IMR-90 (cell line): ENCODE results near the gene ALKAL2. TPM values are rescaled to one million over a fixed set of nuclear protein-coding genes. Genes with fewer than 3 reads are reported as not detected.

Source experiments
- ATAC-seq: fragments of 200-7000 bp; cut with Tn5 transposase; 2 replicates; pipeline ENCODE4 v1.9.1; 2020; ENCODE audit warnings: low read depth, mild to moderate bottlenecking, moderate library complexity
- BruUV-seq: library from RNA; stranded (reverse); fragments of 400-500 nt; replicated peaks from 2 replicates; lab custom pipeline; 2021; lab: Mats Ljungman, UMichigan
- CTCF ChIA-PET: fragments of 300-600 bp; formaldehyde crosslinking; extraction: SDS; loops from one replicate; lab custom pipeline; 2021; ENCODE audit warnings: antibody characterized with exemption; lab: Yijun Ruan, JAX
- POLR2A ChIA-PET: fragments of 300-600 bp; sonication (Branson Sonifier 250); formaldehyde crosslinking; loops from one replicate; lab custom pipeline; 2022; ENCODE audit warnings: antibody characterized with exemption; ENCODE audit not compliant: unreplicated experiment; lab: Charles Lee
- DNase-seq: peaks from one replicate; pipeline ENCODE4 v3.0.0; 2013
- H2AFZ ChIP-seq: replicated peaks from 2 replicates; pipeline ENCODE3; 2013; ENCODE audit warnings: low read length, mild to moderate bottlenecking; ENCODE audit not compliant: poor library complexity
- H2AK5ac ChIP-seq: 2 replicates; pipeline ENCODE4 v1.6.1; 2013; ENCODE audit warnings: low read depth, low read length, inconsistent platforms
- H2AK9ac ChIP-seq: replicated peaks from 2 replicates; pipeline ENCODE3; 2013; ENCODE audit warnings: mild to moderate bottlenecking, low read depth, low read length, moderate library complexity; ENCODE audit not compliant: poor library complexity
- H2BK120ac ChIP-seq: 2 replicates; pipeline ENCODE4 v1.6.1; 2013; ENCODE audit warnings: low read depth, low read length, inconsistent platforms
- H2BK15ac ChIP-seq: 3 replicates; pipeline ENCODE4 v1.6.1; 2013; ENCODE audit warnings: low read depth, low read length, inconsistent platforms
- H2BK20ac ChIP-seq: 2 replicates; pipeline ENCODE4 v1.6.1; 2013; ENCODE audit warnings: low read depth, mild to moderate bottlenecking, inconsistent platforms, low read length, moderate library complexity
- H2BK5ac ChIP-seq: 2 replicates; pipeline ENCODE4 v1.6.1; 2013; ENCODE audit warnings: mild to moderate bottlenecking, low read depth, low read length, inconsistent platforms; ENCODE audit not compliant: poor library complexity, severe bottlenecking
- H3K14ac ChIP-seq: replicated peaks from 2 replicates; pipeline ENCODE4 v1.6.1; 2013; ENCODE audit warnings: low read depth, low read length, inconsistent platforms
- H3K18ac ChIP-seq: 2 replicates; pipeline ENCODE4 v1.6.1; 2013; ENCODE audit warnings: low read depth, low read length, control low read depth
- H3K23ac ChIP-seq: 2 replicates; pipeline ENCODE4 v1.6.1; 2013; ENCODE audit warnings: low read depth, low read length, inconsistent platforms
- H3K27ac ChIP-seq: 2 replicates; pipeline ENCODE4 v1.5.1; 2013; ENCODE audit warnings: mild to moderate bottlenecking, control low read depth, low read length; ENCODE audit not compliant: insufficient read depth
- H3K27me3 ChIP-seq: 2 replicates; pipeline ENCODE4 v1.6.1; 2013; ENCODE audit warnings: low read length; ENCODE audit not compliant: control insufficient read depth, insufficient read depth
- H3K36me3 ChIP-seq: 2 replicates; pipeline ENCODE4 v1.6.1; 2013; ENCODE audit warnings: low read length, mixed read lengths; ENCODE audit not compliant: control insufficient read depth, insufficient read depth
- H3K4ac ChIP-seq: 2 replicates; pipeline ENCODE4 v1.6.1; 2013; ENCODE audit warnings: low read depth, low read length, inconsistent platforms
- H3K4me1 ChIP-seq: 2 replicates; pipeline ENCODE4 v1.6.1; 2013; ENCODE audit warnings: low read length, mixed read lengths; ENCODE audit not compliant: control insufficient read depth, insufficient read depth
- H3K4me2 ChIP-seq: 2 replicates; pipeline ENCODE4 v1.6.1; 2013; ENCODE audit warnings: low read depth, mild to moderate bottlenecking, control low read depth, low read length, moderate library complexity
- H3K4me3 ChIP-seq: 2 replicates; pipeline ENCODE4 v1.5.1; 2013; ENCODE audit warnings: low read depth, mild to moderate bottlenecking, control low read depth, low read length, moderate library complexity; ENCODE audit not compliant: insufficient read depth
- H3K56ac ChIP-seq: 2 replicates; pipeline ENCODE4 v1.6.1; 2013; ENCODE audit warnings: low read length, inconsistent platforms; ENCODE audit not compliant: insufficient read depth; ENCODE audit errors: extremely low read depth
- H3K79me1 ChIP-seq, 2 experiments: 2 replicates each; pipeline ENCODE4 v1.6.1; 2013; ENCODE audit warnings: low read length in 2 of 2, inconsistent platforms in 1 of 2, low read depth in 1 of 2
- H3K9ac ChIP-seq: 2 replicates; pipeline ENCODE4 v1.6.1; 2013; ENCODE audit warnings: low read depth, low read length, control low read depth
- H3K9me1 ChIP-seq: 2 replicates; pipeline ENCODE4 v1.6.1; 2013; ENCODE audit warnings: low read length, inconsistent platforms; ENCODE audit not compliant: insufficient read depth
- H3K9me3 ChIP-seq: 2 replicates; pipeline ENCODE4 v1.6.1; 2013; ENCODE audit warnings: low read length; ENCODE audit not compliant: control insufficient read depth, insufficient read depth
- H4K20me1 ChIP-seq: 2 replicates; pipeline ENCODE4 v1.6.1; 2013; ENCODE audit warnings: low read length, inconsistent platforms; ENCODE audit not compliant: insufficient read depth
- H4K5ac ChIP-seq: 2 replicates; pipeline ENCODE4 v1.6.1; 2013; ENCODE audit warnings: mild to moderate bottlenecking, low read depth, low read length, control low read depth
- H4K8ac ChIP-seq, 2 experiments: 2 replicates each; pipeline ENCODE4 v1.6.1; 2013; ENCODE audit warnings: low read depth in 2 of 2, low read length in 2 of 2, control low read depth in 1 of 2, inconsistent platforms in 1 of 2
- H4K91ac ChIP-seq: 2 replicates; pipeline ENCODE4 v1.6.1; 2013; ENCODE audit warnings: low read depth, low read length, inconsistent platforms; ENCODE audit not compliant: insufficient read depth
- FOS ChIP-seq: fragments of 150-350 bp; IDR thresholded peaks from 2 replicates; pipeline ENCODE4 v1.6.1; 2016; ENCODE audit warnings: low read depth, low read length
- POLR2A ChIP-seq: IDR thresholded peaks from 2 replicates; pipeline ENCODE4 v1.6.1; 2012; ENCODE audit warnings: mild to moderate bottlenecking, low read depth, low read length
- USF2 ChIP-seq: fragments of 150-350 bp; IDR thresholded peaks from 2 replicates; pipeline ENCODE4 v1.6.1; 2017; ENCODE audit warnings: mild to moderate bottlenecking, antibody characterized with exemption, low read length, low read depth
- WGBS, 2 experiments: methylation state at CpG; one replicate each; pipeline versions ENCODE4 v1.1.5 to v1.1.7; 2013; ENCODE audit warnings: missing lambda C conversion rate in 2 of 2; ENCODE audit not compliant: insufficient read length in 1 of 2; ENCODE audit errors: extremely low coverage in 2 of 2; 5-methylcytosine and 5-hydroxymethylcytosine counted together
- dilution Hi-C: fragments of 300-500 bp; cut with HindIII; formaldehyde crosslinking; loops from one replicate; pipeline ENCODE4 v1.14.3; 2018; ENCODE audit warnings: low sequenced_read_pairs; ENCODE audit not compliant: unreplicated experiment
- in situ Hi-C: fragments of 300-500 bp; cut with MboI; formaldehyde crosslinking; loops from 3 replicates; pipeline ENCODE4 v1.14.3; 2019; ENCODE audit warnings: low sequenced_read_pairs, inconsistent platforms, mixed read lengths
- intact Hi-C: fragments of 100-400 bp; cut with micrococcal nuclease; formaldehyde crosslinking; loops from 2 replicates; pipeline ENCODE4 v1.10.0; 2022
- polyA plus RNA-seq, 3 experiments: library from polyadenylated mRNA; depleted of rRNA; stranded (reverse); fragments of >200 nt; gene quantifications; 2 replicates each; pipeline ENCODE4 v1.2.3, GENCODE V29; 2012; ENCODE audit warnings: low replicate concordance in 1 of 3
- total RNA-seq: library from RNA; depleted of rRNA; stranded (reverse); fragments of >200 nt; gene quantifications from 2 replicates; pipeline ENCODE4 v1.2.3, GENCODE V29; 2012

ALKAL2 gene
- total and polyA plus RNA-seq, 2 of the 4 experiments (the other 2 are of a cell fraction), result not detected

GRCh38 chr2:238869-239268, 49.0 kb downstream of the ALKAL2 start:
- Histone ChIP-seq H3K23ac (no peak overlapping the region), H3K36me3 (peaks cover 12% of the 10 kb centered on the region), H3K27ac (no peak overlapping the region), H4K8ac (no peak overlapping the region), H3K4me2 (no peak overlapping the region), H2BK120ac (no peak overlapping the region), H3K18ac (no peak overlapping the region), H2BK15ac (no peak overlapping the region), H4K5ac (no peak overlapping the region), H2AK5ac (no peak overlapping the region), H4K91ac (no peak overlapping the region), H3K4ac (no peak overlapping the region), H3K14ac (no peak overlapping the region), H3K4me1 (no peaks in the 10 kb centered on the region), H2AK9ac (no peak overlapping the region), H3K9me1 (peaks cover 4% of the 10 kb centered on the region; the same call in 1 of the 2 replicates), H3K27me3 (no peaks in the 10 kb centered on the region), H2BK5ac (no peak overlapping the region), H3K9me3 (no peaks in the 10 kb centered on the region), H2AFZ (no peak overlapping the region), H3K4me3 (no peak overlapping the region), H3K79me1 (no peaks in the 10 kb centered on the region), H3K9ac (no peak overlapping the region), H2BK20ac (no peak overlapping the region), H4K20me1 (no peaks in the 10 kb centered on the region), H3K56ac (no peak overlapping the region)
- dilution Hi-C loops, result no loop called here
- peak; percentile 9 for DNase-seq
- TF ChIP-seq POLR2A, result no peak
- TF ChIP-seq FOS, result no peak
- TF ChIP-seq USF2, result no peak
- in situ Hi-C loops, result no loop called here
- 33% methylated on average over 1 of the region's 5 CpGs; no CpG with 5 or more reads in 1 of the 2 experiments for WGBS, 2 experiments
- ChIA-PET CTCF (interaction anchor here (1.0 kb wide), 1 partner anchor 51 kb away, joined by 3 read pairs; no protein-coding TSS in a partner anchor), POLR2A (no interaction called here)
- no peak; the same call in 1 of the 2 replicates for ATAC-seq
- intact Hi-C loops, result no loop called here
- no TSS peak for BruUV-seq
